Measurements from ENCODE around the gene TPSD1.

- TF ChIP-seq CTCF (IDR thresholded peaks at IDR 0.05) (no peak), POLR2A (IDR thresholded peaks at IDR 0.05) (no peak)
Observed at GRCh38 chr16:1298406-1298805, 42.5 kb downstream of the TPSD1 start.
